ENCODE results near the gene OR8H3. TPM values are rescaled to one million over a fixed set of nuclear protein-coding genes. Genes with fewer than 3 reads are reported as not detected.

OR8H3 gene, protein sequence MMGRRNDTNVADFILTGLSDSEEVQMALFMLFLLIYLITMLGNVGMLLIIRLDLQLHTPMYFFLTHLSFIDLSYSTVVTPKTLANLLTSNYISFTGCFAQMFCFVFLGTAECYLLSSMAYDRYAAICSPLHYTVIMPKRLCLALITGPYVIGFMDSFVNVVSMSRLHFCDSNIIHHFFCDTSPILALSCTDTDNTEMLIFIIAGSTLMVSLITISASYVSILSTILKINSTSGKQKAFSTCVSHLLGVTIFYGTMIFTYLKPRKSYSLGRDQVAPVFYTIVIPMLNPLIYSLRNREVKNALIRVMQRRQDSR
- not detected in 2 replicates for total RNA-seq

DNA sequence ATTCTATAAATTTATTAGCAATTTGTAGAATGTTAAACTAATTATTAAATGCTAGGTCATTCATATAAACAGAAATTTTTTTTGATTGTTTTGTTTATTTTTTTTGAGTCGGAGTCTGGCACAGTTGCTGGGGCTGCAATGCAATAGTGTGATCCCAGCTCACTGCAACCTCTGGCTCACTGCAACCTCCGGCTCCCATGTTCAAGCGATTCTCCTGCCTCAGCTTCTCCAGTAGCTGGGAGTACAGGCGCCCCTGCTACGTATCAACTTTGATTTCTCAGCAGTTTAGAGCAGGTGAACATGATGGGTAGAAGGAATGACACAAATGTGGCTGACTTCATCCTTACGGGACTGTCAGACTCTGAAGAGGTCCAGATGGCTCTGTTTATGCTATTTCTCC is at the start of gene OR8H3:
Gene OR8H3 (plus strand): TSS at position 301 of the 400 bp plus-strand sequence. CDS start 0 bp downstream, at position 301.

GRCh38 chr11:56093008-56093407 is 29.2 kb upstream of the OR8H3 start, which contains the start of gene OR8I2:
OR8I2 (plus strand) TSS chr11:56093308; CDS start chr11:56093308, 0 bp downstream.

GRCh38 chr11:56103210-56103737 is 18.9 kb upstream of the OR8H3 start, which contains the start of gene OR8H2:
OR8H2 (plus strand) TSS chr11:56103687; CDS start chr11:56105043, 1,356 bp downstream.

GRCh38 chr11:56140151-56140661 is 18.0 kb downstream of the OR8H3 start, which contains the start of gene OR8J3:
OR8J3 (minus strand) TSS chr11:56140201; CDS start chr11:56137718, 2,483 bp downstream.

GRCh38 chr11:56160217-56160616 is 38.0 kb downstream of the OR8H3 start, which contains the start of gene OR8K5:
OR8K5 (minus strand) TSS chr11:56160317; CDS start chr11:56160317, 0 bp downstream.

Other genes starting within 250 kb of the OR8H3 start
- gene TRIM51, start 239.1 kb upstream of the OR8H3 start, total RNA-seq = not detected in 2 replicates
- gene OR5W2, start 207.8 kb upstream of the OR8H3 start, total RNA-seq = not detected in 2 replicates
- not detected in 2 replicates for gene OR5I1, start 186.0 kb upstream of the OR8H3 start, total RNA-seq
- gene OR10AG1, start 152.4 kb upstream of the OR8H3 start, total RNA-seq = not detected in 2 replicates
- not detected in 2 replicates for gene OR5F1, start 127.7 kb upstream of the OR8H3 start, total RNA-seq
- not detected in 2 replicates for gene OR5AS1, start 94.7 kb upstream of the OR8H3 start, total RNA-seq
- gene OR8I2, start 29.1 kb upstream of the OR8H3 start, total RNA-seq = not detected in 2 replicates
- not detected in 2 replicates for gene OR8H2, start 18.7 kb upstream of the OR8H3 start, total RNA-seq
- not detected in 2 replicates for gene OR8J3, start 17.8 kb downstream of the OR8H3 start, total RNA-seq
- gene OR8K5, start 37.9 kb downstream of the OR8H3 start, total RNA-seq = not detected in 2 replicates
- gene OR5J2, start 54.2 kb downstream of the OR8H3 start, total RNA-seq = not detected in 2 replicates
- gene OR5T2, start 111.9 kb downstream of the OR8H3 start, total RNA-seq = not detected in 2 replicates
- not detected in 2 replicates for gene OR5T3, start 129.9 kb downstream of the OR8H3 start, total RNA-seq
- not detected in 2 replicates for gene OR5T1, start 151.8 kb downstream of the OR8H3 start, total RNA-seq
- gene OR8H1, start 169.9 kb downstream of the OR8H3 start, total RNA-seq = not detected in 2 replicates
- not detected in 2 replicates for gene OR8K3, start 192.8 kb downstream of the OR8H3 start, total RNA-seq
- not detected in 2 replicates for gene OR8K1, start 223.7 kb downstream of the OR8H3 start, total RNA-seq
- gene OR8J1, start 231.9 kb downstream of the OR8H3 start, total RNA-seq = not detected in 2 replicates

All from mesangial cell (primary cell).